GM04503 (cell line): ENCODE data around the gene SEPSECS.
A peak's percentile ranks its signal among the peaks of the same experiment; 100 is the strongest.

Experiments used
- DNase-seq: peaks from one replicate; pipeline ENCODE4 v3.0.0-alpha.2; 2012; ENCODE audit warnings: low read depth

The SEPSECS gene

GRCh38 chr4:25155947-25156346 lies 4.3 kb downstream of the SEPSECS start:
- no peak for DNase-seq

GRCh38 chr4:25154594-25155265 lies 5.5 kb downstream of the SEPSECS start:
- DNase-seq: no peak

- DNase-seq: no peak
Observed at GRCh38 chr4:25146076-25146475, 14.2 kb downstream of the SEPSECS start.

- DNase-seq: peak; percentile 3
Observed at GRCh38 chr4:25144870-25145481, 15.3 kb downstream of the SEPSECS start.

- no peak for DNase-seq
Observed at GRCh38 chr4:25142468-25142867, 17.8 kb downstream of the SEPSECS start.

- no peak for DNase-seq
Observed at GRCh38 chr4:25141592-25141991, 18.7 kb downstream of the SEPSECS start.

- DNase-seq: no peak
Observed at GRCh38 chr4:25133132-25133531, 27.1 kb downstream of the SEPSECS start.

- no peak for DNase-seq
Observed at GRCh38 chr4:25131926-25132325, 28.3 kb downstream of the SEPSECS start.

- no peak for DNase-seq
Observed at GRCh38 chr4:25131381-25131780, 28.9 kb downstream of the SEPSECS start.

GRCh38 chr4:25129917-25130316 lies 30.3 kb downstream of the SEPSECS start:
- DNase-seq: no peak

GRCh38 chr4:25128671-25129070 lies 31.6 kb downstream of the SEPSECS start:
- no peak for DNase-seq

GRCh38 chr4:25123236-25123635 lies 37.0 kb downstream of the SEPSECS start:
- no peak for DNase-seq

GRCh38 chr4:25120146-25120940 lies 39.9 kb downstream of the SEPSECS start:
- no peak for DNase-seq

GRCh38 chr4:25117716-25118472 lies 42.4 kb downstream of the SEPSECS start:
- no peak for DNase-seq

GRCh38 chr4:25117274-25117673 lies 43.0 kb downstream of the SEPSECS start:
- no peak for DNase-seq

GRCh38 chr4:25113915-25114904 lies 46.0 kb downstream of the SEPSECS start:
- peak; percentile 11 for DNase-seq

- DNase-seq: no peak
Observed at GRCh38 chr4:25112995-25113380, 47.3 kb downstream of the SEPSECS start.

GRCh38 chr4:25112366-25112994 lies 47.8 kb downstream of the SEPSECS start:
- DNase-seq: no peak

- no peak for DNase-seq
Observed at GRCh38 chr4:25111648-25112196, 48.5 kb downstream of the SEPSECS start.
